Trophoblast cell (in vitro differentiated cells and primary cell): ENCODE data around the gene NRXN3.

Experiments
- DNase-seq, 2 donors: peaks; one replicate each; pipeline ENCODE4 v3.0.0-alpha.2; 2016
- H2AFZ ChIP-seq: 2 replicates; pipeline ENCODE4 v1.6.1; 2013; ENCODE audit warnings: low read length, moderate library complexity, mild to moderate bottlenecking; ENCODE audit not compliant: insufficient read depth, poor library complexity
- H2AK5ac ChIP-seq: 2 replicates; pipeline ENCODE4 v1.6.1; 2013; ENCODE audit warnings: mild to moderate bottlenecking, low read length
- H2BK120ac ChIP-seq: 2 replicates; pipeline ENCODE4 v1.6.1; 2013; ENCODE audit warnings: low read length, mild to moderate bottlenecking, moderate library complexity; ENCODE audit not compliant: insufficient read depth, poor library complexity
- H2BK12ac ChIP-seq: 2 replicates; pipeline ENCODE4 v1.6.1; 2013; ENCODE audit warnings: mild to moderate bottlenecking, low read length, moderate library complexity
- H2BK5ac ChIP-seq: 2 replicates; pipeline ENCODE4 v1.6.1; 2013; ENCODE audit warnings: low read length, low read depth, moderate library complexity, mild to moderate bottlenecking; ENCODE audit not compliant: poor library complexity
- H3K14ac ChIP-seq: 2 replicates; pipeline ENCODE4 v1.6.1; 2013; ENCODE audit warnings: mild to moderate bottlenecking, low read length
- H3K18ac ChIP-seq: 2 replicates; pipeline ENCODE4 v1.6.1; 2013; ENCODE audit warnings: mild to moderate bottlenecking, low read length
- H3K23ac ChIP-seq: 2 replicates; pipeline ENCODE4 v1.6.1; 2013; ENCODE audit warnings: low read length
- H3K27ac ChIP-seq: 2 replicates; pipeline ENCODE4 v1.5.1; 2013; ENCODE audit warnings: low read depth, mild to moderate bottlenecking, inconsistent platforms, low read length, moderate library complexity
- H3K27me3 ChIP-seq: 2 replicates; pipeline ENCODE4 v1.6.1; 2013; ENCODE audit warnings: inconsistent platforms, mild to moderate bottlenecking, low read length, moderate library complexity; ENCODE audit not compliant: insufficient read depth
- H3K36me3 ChIP-seq, 2 experiments: 1 replicate in 1 of 2; 2 replicates in 1 of 2; pipeline ENCODE4 v1.6.1; 2013; ENCODE audit warnings: low read length in 2 of 2, mild to moderate bottlenecking in 2 of 2, moderate library complexity in 1 of 2; ENCODE audit not compliant: insufficient read depth in 2 of 2, control insufficient read depth in 1 of 2
- H3K4ac ChIP-seq: 2 replicates; pipeline ENCODE4 v1.6.1; 2013; ENCODE audit warnings: low read depth, mild to moderate bottlenecking, low read length, moderate library complexity
- H3K4me1 ChIP-seq, 2 experiments: 1 replicate in 1 of 2; 2 replicates in 1 of 2; pipeline ENCODE4 v1.6.1; 2013; ENCODE audit warnings: low read length in 2 of 2, mild to moderate bottlenecking in 2 of 2, moderate library complexity in 1 of 2; ENCODE audit not compliant: insufficient read depth in 2 of 2, control insufficient read depth in 1 of 2
- H3K4me2 ChIP-seq: 2 replicates; pipeline ENCODE4 v1.6.1; 2013; ENCODE audit warnings: inconsistent platforms, mild to moderate bottlenecking, low read length, moderate library complexity
- H3K4me3 ChIP-seq: 2 replicates; pipeline ENCODE4 v1.5.1; 2013; ENCODE audit warnings: mild to moderate bottlenecking, low read depth, low read length, inconsistent platforms
- H3K79me1 ChIP-seq: one replicate; pipeline ENCODE4 v1.6.1; 2013; ENCODE audit warnings: low read length
- H3K79me2 ChIP-seq: 2 replicates; pipeline ENCODE4 v1.6.1; 2013; ENCODE audit warnings: low read length, mild to moderate bottlenecking; ENCODE audit not compliant: control insufficient read depth, insufficient read depth, poor library complexity
- H3K9ac ChIP-seq: 2 replicates; pipeline ENCODE4 v1.6.1; 2013; ENCODE audit warnings: mild to moderate bottlenecking, low read length
- H3K9me3 ChIP-seq: 2 replicates; pipeline ENCODE4 v1.6.1; 2013; ENCODE audit warnings: low read depth, mild to moderate bottlenecking, control low read depth, inconsistent platforms, low read length; ENCODE audit not compliant: insufficient read depth
- H4K12ac ChIP-seq: 2 replicates; pipeline ENCODE4 v1.6.1; 2013; ENCODE audit warnings: low read depth, mild to moderate bottlenecking, low read length, moderate library complexity
- H4K8ac ChIP-seq: 2 replicates; pipeline ENCODE4 v1.6.1; 2013; ENCODE audit warnings: low read depth, mild to moderate bottlenecking, low read length, moderate library complexity
- H4K91ac ChIP-seq: one replicate; pipeline ENCODE4 v1.6.1; 2013; ENCODE audit warnings: low read depth, mild to moderate bottlenecking, low read length, moderate library complexity
- WGBS: extraction: QIAGEN DNeasy Blood & Tissue Kit; methylation state at CpG from one replicate; pipeline ENCODE4 v1.1.7; 2013; ENCODE audit warnings: missing lambda C conversion rate; ENCODE audit not compliant: insufficient read length, insufficient coverage; ENCODE audit errors: extremely low coverage; 5-methylcytosine and 5-hydroxymethylcytosine counted together

Gene NRXN3

GRCh38 chr14:79193689-79194477 is 1023.7 kb downstream of the NRXN3 start:
- Histone ChIP-seq H2AK5ac (no peak overlapping the region), H3K4me2 (no peak overlapping the region), H3K23ac (no peak overlapping the region), H4K12ac (no peak overlapping the region), H3K14ac (no peak overlapping the region), H3K9me3 (no peaks in the 10 kb centered on the region), H2BK120ac (no peak overlapping the region), H3K79me1 (no peaks in the 10 kb centered on the region), H3K27me3 (no peaks in the 10 kb centered on the region), H3K9ac (no peak overlapping the region), H3K4me1 (no peaks in the 10 kb centered on the region), H3K36me3 (no peaks in the 10 kb centered on the region), H3K27ac (no peak overlapping the region), H4K8ac (no peak overlapping the region), H3K79me2 (no peaks in the 10 kb centered on the region), H4K91ac (no peak overlapping the region), H2AFZ (no peak overlapping the region), H2BK5ac (no peak overlapping the region), H2BK12ac (no peak overlapping the region), H3K4ac (no peak overlapping the region), H3K4me3 (no peak overlapping the region), H3K18ac (no peak overlapping the region)
- DNase-seq = peak; percentile 30 to 77
- no CpG with 5 or more reads among the region's 5 CpGs for WGBS

- no peak overlapping the region for H3K23ac ChIP-seq
Observed at GRCh38 chr14:79196216-79196615, 1026.0 kb downstream of the NRXN3 start.

GRCh38 chr14:79197516-79197915 is 1027.3 kb downstream of the NRXN3 start:
- no peak overlapping the region for H3K27ac ChIP-seq
- no peak overlapping the region for H3K14ac ChIP-seq
- H2AK5ac ChIP-seq = no peak overlapping the region
- no peak overlapping the region for H3K4ac ChIP-seq
- H3K18ac ChIP-seq = no peak overlapping the region
- no peak for DNase-seq
- no peak overlapping the region for H3K4me3 ChIP-seq
- H4K12ac ChIP-seq = no peak overlapping the region
- WGBS = no CpG with 5 or more reads among the region's 6 CpGs
- H3K79me1 ChIP-seq = no peaks in the 10 kb centered on the region
- H2BK5ac ChIP-seq = no peak overlapping the region
- no peaks in the 10 kb centered on the region for H3K4me1 ChIP-seq
- H4K91ac ChIP-seq = no peak overlapping the region
- H3K4me2 ChIP-seq = no peak overlapping the region
- H2BK12ac ChIP-seq = no peak overlapping the region
- no peaks in the 10 kb centered on the region for H3K36me3 ChIP-seq
- H3K23ac ChIP-seq = no peak overlapping the region
- no peaks in the 10 kb centered on the region for H3K27me3 ChIP-seq
- no peak overlapping the region for H3K9ac ChIP-seq
- no peak overlapping the region for H2AFZ ChIP-seq
- no peak overlapping the region for H4K8ac ChIP-seq
- H2BK120ac ChIP-seq = no peak overlapping the region
- no peaks in the 10 kb centered on the region for H3K9me3 ChIP-seq
- no peaks in the 10 kb centered on the region for H3K79me2 ChIP-seq

More at GRCh38 chr14:79196216-79196615, 1026.0 kb downstream of the NRXN3 start:
- H3K9me3 ChIP-seq = no peaks in the 10 kb centered on the region
- no peaks in the 10 kb centered on the region for H3K27me3 ChIP-seq
- no peak for DNase-seq
- no peaks in the 10 kb centered on the region for H3K79me2 ChIP-seq
- no peaks in the 10 kb centered on the region for H3K4me1 ChIP-seq
- H2AFZ ChIP-seq = no peak overlapping the region
- no peak overlapping the region for H2AK5ac ChIP-seq
- no peaks in the 10 kb centered on the region for H3K79me1 ChIP-seq
- no peak overlapping the region for H3K14ac ChIP-seq
- no CpG with 5 or more reads among the region's 1 CpG for WGBS
- H3K4me3 ChIP-seq = no peak overlapping the region
- H2BK120ac ChIP-seq = no peak overlapping the region
- H2BK12ac ChIP-seq = no peak overlapping the region
- H3K4me2 ChIP-seq = no peak overlapping the region
- no peak overlapping the region for H4K12ac ChIP-seq
- H3K4ac ChIP-seq = no peak overlapping the region
- no peak overlapping the region for H3K18ac ChIP-seq
- H3K27ac ChIP-seq = no peak overlapping the region
- no peak overlapping the region for H3K9ac ChIP-seq
- H4K8ac ChIP-seq = no peak overlapping the region
- no peaks in the 10 kb centered on the region for H3K36me3 ChIP-seq
- H2BK5ac ChIP-seq = no peak overlapping the region
- H4K91ac ChIP-seq = no peak overlapping the region

- Histone ChIP-seq H2BK12ac (no peak overlapping the region), H2BK120ac (no peak overlapping the region), H3K9ac (no peak overlapping the region), H3K14ac (no peak overlapping the region), H2BK5ac (no peak overlapping the region), H3K27ac (no peak overlapping the region), H4K8ac (no peak overlapping the region), H4K12ac (no peak overlapping the region), H3K4me1 (no peaks in the 10 kb centered on the region), H3K79me2 (no peaks in the 10 kb centered on the region), H2AFZ (no peak overlapping the region), H3K4me2 (no peak overlapping the region), H3K9me3 (no peaks in the 10 kb centered on the region), H3K36me3 (no peaks in the 10 kb centered on the region), H3K27me3 (no peaks in the 10 kb centered on the region), H3K4ac (no peak overlapping the region), H3K4me3 (no peak overlapping the region), H3K23ac (no peak overlapping the region), H2AK5ac (no peak overlapping the region), H3K18ac (no peak overlapping the region), H4K91ac (no peak overlapping the region), H3K79me1 (no peaks in the 10 kb centered on the region)
- no peak for DNase-seq
- WGBS = no CpG with 5 or more reads among the region's 4 CpGs
Observed at GRCh38 chr14:79199217-79199616, 1029.0 kb downstream of the NRXN3 start.
